Nephron (organoid): ENCODE data around the gene BIRC5.
A peak's percentile ranks its signal among the peaks of the same experiment; 100 is the strongest.

Experiments used
- H3K27ac Mint-ChIP-seq, 3 experiments: 2 replicates each; pipeline ENCODE4 v1.8.0; 2020; ENCODE audit warnings: mixed read lengths in 3 of 3, mild to moderate bottlenecking in 2 of 3, moderate library complexity in 1 of 3
- H3K27me3 Mint-ChIP-seq: 2 replicates; pipeline ENCODE4 v1.8.0; 2021; ENCODE audit warnings: low read depth, mild to moderate bottlenecking, moderate library complexity, mixed read lengths
- H3K36me3 Mint-ChIP-seq: 2 replicates; pipeline ENCODE4 v1.8.0; 2020; ENCODE audit warnings: low read depth, mixed read lengths
- H3K4me1 Mint-ChIP-seq: 2 replicates; pipeline ENCODE4 v1.8.0; 2020; ENCODE audit warnings: mixed read lengths
- H3K4me3 Mint-ChIP-seq, 3 experiments: 2 replicates each; pipeline ENCODE4 v1.8.0; 2020; ENCODE audit warnings: mild to moderate bottlenecking in 3 of 3, mixed read lengths in 3 of 3, moderate library complexity in 2 of 3
- H3K9me3 Mint-ChIP-seq: 2 replicates; pipeline ENCODE4 v1.8.0; 2020; ENCODE audit warnings: mixed read lengths
- CTCF ChIP-seq, 3 experiments: fragments of 200-600 bp; sonication (generic); IDR thresholded peaks; one replicate each; pipeline ENCODE4 v1.5.0; 2021; ENCODE audit warnings: antibody characterized with exemption in 3 of 3; ENCODE audit not compliant: unreplicated experiment in 3 of 3

The BIRC5 gene

DNA sequence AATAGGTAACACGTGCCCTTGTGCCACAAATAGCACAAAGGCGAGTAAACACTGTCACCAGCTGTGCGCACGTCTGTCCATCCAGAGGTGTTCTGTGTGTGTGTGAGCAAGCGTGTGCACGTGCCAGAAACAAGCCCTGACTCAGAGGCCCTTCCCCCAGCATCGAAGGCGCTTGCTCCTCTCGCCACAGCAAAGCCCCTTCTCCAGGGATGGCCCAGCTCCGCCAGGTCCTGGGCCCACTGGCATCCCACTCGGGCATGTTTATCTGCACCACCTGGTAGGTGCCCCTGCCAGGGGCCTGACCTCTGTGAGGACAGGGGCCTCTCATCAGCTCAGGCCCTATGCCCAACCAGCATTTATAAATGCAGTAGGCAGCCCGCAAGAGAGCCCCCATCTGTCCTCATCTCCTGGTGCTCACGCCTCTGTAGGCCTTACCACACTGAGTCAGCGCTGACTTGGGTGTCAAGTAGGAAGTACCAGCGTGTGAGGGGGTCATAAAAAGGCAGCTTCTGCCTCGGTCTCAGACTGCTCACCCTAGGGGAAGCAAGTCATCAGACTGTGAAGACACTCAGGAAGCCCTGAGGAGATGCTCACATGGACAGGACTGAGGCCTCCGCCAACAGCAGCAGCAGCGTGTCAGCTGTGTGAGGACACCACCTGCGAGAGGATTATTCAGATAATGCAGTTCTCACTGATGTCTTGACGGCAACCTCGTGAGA, 28.1 kb downstream of the BIRC5 start:
- Mint-ChIP-seq H3K4me1 (peaks cover 17% of the 10 kb centered on the region), H3K27ac (no peak overlapping the region), H3K4me3 (no peak overlapping the region), H3K27me3 (peaks cover 5% of the 10 kb centered on the region), H3K36me3 (no peaks in the 10 kb centered on the region), H3K9me3 (peaks cover 10% of the 10 kb centered on the region)
- TF ChIP-seq CTCF (IDR thresholded peaks at IDR 0.05; ENCODE audit: unreplicated experiment in 3 of 3), result no peak

DNA sequence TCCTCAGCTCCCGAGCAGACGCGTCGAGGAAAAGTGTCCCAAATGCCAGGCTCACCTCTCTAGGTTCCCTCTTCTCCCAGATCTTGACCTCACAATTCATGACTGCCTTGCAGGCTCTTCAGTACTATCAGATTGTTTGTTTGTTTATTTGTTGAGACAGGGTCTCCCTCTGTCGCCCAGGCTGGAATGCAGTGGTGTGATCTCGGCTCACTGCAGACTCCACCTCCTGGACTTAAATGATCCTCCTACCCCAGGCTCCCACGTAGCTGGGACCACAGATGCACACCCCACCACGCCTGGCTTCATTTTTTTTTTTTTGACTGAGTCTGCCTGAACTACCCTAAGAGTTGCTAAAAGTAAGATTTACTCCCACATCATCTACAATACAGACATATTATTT, 33.3 kb downstream of the BIRC5 start:
- H3K27me3 Mint-ChIP-seq, result peaks cover 8% of the 10 kb centered on the region
- no peak for TF ChIP-seq CTCF (IDR thresholded peaks at IDR 0.05; ENCODE audit: unreplicated experiment in 3 of 3)
- H3K27ac Mint-ChIP-seq, result peak overlapping the region in 2 of 3 experiments; percentile 31 to 47
- H3K9me3 Mint-ChIP-seq, result peaks cover 10% of the 10 kb centered on the region
- H3K4me3 Mint-ChIP-seq, result no peak overlapping the region
- peaks cover 7% of the 10 kb centered on the region for H3K4me1 Mint-ChIP-seq
- H3K36me3 Mint-ChIP-seq, result no peaks in the 10 kb centered on the region

GRCh38 chr17:78248051-78248914, 34.2 kb downstream of the BIRC5 start:
- peaks cover 7% of the 10 kb centered on the region for H3K4me1 Mint-ChIP-seq
- no peak overlapping the region for H3K4me3 Mint-ChIP-seq
- no peak overlapping the region for H3K27ac Mint-ChIP-seq

DNA sequence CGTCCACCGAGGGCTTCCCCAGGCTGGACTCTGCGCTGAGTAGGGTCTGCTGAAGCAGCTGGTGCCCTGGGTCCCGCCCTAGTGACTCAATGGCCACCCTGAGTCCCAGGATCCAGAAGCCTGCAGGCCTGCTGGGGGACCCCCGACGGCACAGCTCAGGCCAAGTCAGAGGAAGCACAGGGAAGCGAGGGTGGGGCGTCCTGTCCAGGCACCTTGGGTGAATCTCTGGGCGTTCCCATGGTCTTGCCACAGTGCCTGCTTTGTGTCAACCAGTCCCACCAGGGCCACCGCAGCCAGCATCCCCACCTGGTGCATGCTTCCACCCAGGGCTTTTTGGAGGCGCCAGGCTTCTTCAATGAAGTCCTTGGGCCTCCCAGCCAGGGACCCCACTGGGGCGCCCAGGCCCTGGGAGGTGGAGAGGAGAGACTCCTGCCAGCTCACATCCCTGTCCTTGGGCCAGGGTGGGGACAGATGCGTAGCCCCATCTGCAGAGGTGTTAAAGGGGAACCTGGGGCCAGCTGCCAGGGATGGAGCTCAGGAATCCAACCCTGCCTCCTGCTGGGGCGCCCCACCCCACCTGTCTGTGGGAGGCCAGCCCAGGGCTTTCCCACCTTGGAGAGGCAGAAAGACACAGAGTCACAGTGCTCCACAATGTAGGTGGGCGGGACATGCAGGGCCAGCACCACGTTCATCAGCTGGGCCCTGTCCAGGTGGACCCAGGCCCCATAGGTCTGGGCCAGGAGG, 35.2 kb downstream of the BIRC5 start:
- peaks cover 10% of the 10 kb centered on the region for H3K9me3 Mint-ChIP-seq
- H3K27ac Mint-ChIP-seq, result no peak overlapping the region
- TF ChIP-seq CTCF (IDR thresholded peaks at IDR 0.05; ENCODE audit: unreplicated experiment in 3 of 3), result no peak
- peaks cover 7% of the 10 kb centered on the region for H3K4me1 Mint-ChIP-seq
- H3K36me3 Mint-ChIP-seq, result no peaks in the 10 kb centered on the region
- H3K4me3 Mint-ChIP-seq, result no peak overlapping the region
- H3K27me3 Mint-ChIP-seq, result peaks cover 8% of the 10 kb centered on the region

More at GRCh38 chr17:78248051-78248914, 34.2 kb downstream of the BIRC5 start:
- Mint-ChIP-seq H3K9me3 (peaks cover 10% of the 10 kb centered on the region), H3K27me3 (peaks cover 8% of the 10 kb centered on the region), H3K36me3 (no peaks in the 10 kb centered on the region)
- TF ChIP-seq CTCF (IDR thresholded peaks at IDR 0.05; ENCODE audit: unreplicated experiment in 3 of 3), result no peak

DNA sequence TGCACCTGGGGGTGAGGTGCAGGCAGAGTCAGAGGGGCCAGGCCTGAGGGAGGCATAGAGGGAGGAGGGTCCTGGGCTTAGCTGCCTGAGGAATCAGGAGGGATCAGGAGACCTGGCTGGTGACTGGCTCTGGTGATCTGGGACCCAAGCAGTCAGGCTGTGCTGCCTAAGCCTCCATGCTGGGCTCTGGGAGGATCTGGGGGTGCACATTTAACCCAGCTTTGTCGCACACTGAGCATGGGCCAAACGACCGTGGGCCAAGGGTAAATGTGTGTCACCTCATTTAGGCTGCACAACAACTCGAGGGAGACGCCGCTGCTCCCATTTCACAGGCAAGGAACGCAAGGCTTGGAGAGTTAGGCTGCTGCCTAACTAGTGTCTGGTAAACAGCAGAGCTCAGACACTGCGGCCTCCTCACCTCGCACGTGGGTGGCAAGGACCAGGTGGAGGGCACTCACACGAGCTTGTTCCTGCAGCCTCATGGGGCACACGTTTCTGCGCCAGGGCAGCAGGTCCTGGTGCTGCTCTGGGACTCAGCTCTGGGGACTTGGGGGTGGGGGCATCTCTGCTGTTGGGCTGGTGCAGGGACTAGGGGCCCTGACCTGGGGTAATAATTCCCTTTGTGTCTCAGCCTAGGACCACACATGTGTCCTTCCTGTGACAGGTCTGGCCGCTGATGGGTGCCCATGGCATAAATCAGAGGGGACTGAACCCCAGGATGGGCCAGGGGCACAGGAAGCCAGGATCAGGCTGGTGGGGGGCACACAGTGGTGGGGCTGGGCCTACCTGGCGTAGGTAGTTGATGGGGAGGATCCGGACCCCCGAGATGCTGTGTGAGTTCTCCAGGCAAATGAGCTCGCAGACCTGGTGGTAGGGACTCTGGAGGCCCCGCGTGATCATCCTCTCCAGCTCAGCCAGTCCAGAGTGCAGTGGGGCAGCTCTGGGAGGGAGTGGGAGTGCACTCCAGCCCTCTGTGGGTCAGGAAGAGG, 36.1 kb downstream of the BIRC5 start:
- Mint-ChIP-seq H3K4me3 (peak overlapping the region; percentile 35 to 43 (median 36)), H3K4me1 (peaks cover 12% of the 10 kb centered on the region), H3K27me3 (peaks cover 8% of the 10 kb centered on the region), H3K36me3 (no peaks in the 10 kb centered on the region), H3K27ac (no peak overlapping the region), H3K9me3 (peaks cover 8% of the 10 kb centered on the region)
- TF ChIP-seq CTCF (IDR thresholded peaks at IDR 0.05; ENCODE audit: unreplicated experiment in 3 of 3), result no peak
